Duodenal mucosa (tissue), 2 donors: ENCODE results near the gene LYPD8.

Experiments used
- H3K27ac ChIP-seq: one replicate; pipeline ENCODE4 v1.7.0; 2013; ENCODE audit warnings: low read depth, low read length
- H3K27me3 ChIP-seq, 2 donors: one replicate each; pipeline ENCODE4 v1.7.0; 2013; ENCODE audit warnings: low read length in 2 of 2, control low read depth in 1 of 2; ENCODE audit not compliant: insufficient read depth in 2 of 2, control insufficient read depth in 1 of 2
- H3K36me3 ChIP-seq, 2 donors: one replicate each; pipeline ENCODE4 v1.7.0; 2013; ENCODE audit warnings: low read length in 2 of 2, control low read depth in 1 of 2; ENCODE audit not compliant: insufficient read depth in 2 of 2, control insufficient read depth in 1 of 2
- H3K4me1 ChIP-seq, 2 donors: one replicate each; pipeline ENCODE4 v1.7.0; 2013; ENCODE audit warnings: low read length in 2 of 2, control low read depth in 1 of 2; ENCODE audit not compliant: insufficient read depth in 2 of 2, control insufficient read depth in 1 of 2
- H3K4me3 ChIP-seq, 2 donors: one replicate each; pipeline ENCODE4 v1.7.0; 2013; ENCODE audit warnings: low read length in 2 of 2, low read depth in 1 of 2
- H3K9ac ChIP-seq, 2 donors: one replicate each; pipeline ENCODE4 v1.7.0; 2013; ENCODE audit warnings: low read length in 2 of 2, low read depth in 1 of 2
- H3K9me3 ChIP-seq, 2 donors: one replicate each; pipeline ENCODE4 v1.7.0; 2013; ENCODE audit warnings: low read length in 2 of 2, control low read depth in 1 of 2; ENCODE audit not compliant: control insufficient read depth in 1 of 2

Gene LYPD8

GRCh38 chr1:248710305-248710900, 45.2 kb downstream of the LYPD8 start:
- Histone ChIP-seq H3K36me3 (no peaks in the 10 kb centered on the region), H3K27ac (no peak overlapping the region), H3K27me3 (peaks cover 0 to 5% of the 10 kb centered on the region in 2 donors), H3K4me3 (no peak overlapping the region), H3K9me3 (peaks cover 0 to 3% of the 10 kb centered on the region in 2 donors), H3K9ac (no peak overlapping the region), H3K4me1 (no peaks in the 10 kb centered on the region)

GRCh38 chr1:248704606-248705005, 51.0 kb downstream of the LYPD8 start:
- no peaks in the 10 kb centered on the region for H3K9me3 ChIP-seq
- peaks cover 0 to 6% of the 10 kb centered on the region in 2 donors for H3K4me1 ChIP-seq
- no peak overlapping the region for H3K27ac ChIP-seq
- H3K9ac ChIP-seq, result no peak overlapping the region
- no peaks in the 10 kb centered on the region for H3K36me3 ChIP-seq
- H3K4me3 ChIP-seq, result no peak overlapping the region
- peaks cover 0 to 5% of the 10 kb centered on the region in 2 donors for H3K27me3 ChIP-seq

GRCh38 chr1:248703674-248704073, 51.9 kb downstream of the LYPD8 start:
- no peaks in the 10 kb centered on the region for H3K36me3 ChIP-seq
- no peaks in the 10 kb centered on the region for H3K9me3 ChIP-seq
- H3K27me3 ChIP-seq, result peaks cover 0 to 3% of the 10 kb centered on the region in 2 donors
- peaks cover 0 to 6% of the 10 kb centered on the region in 2 donors for H3K4me1 ChIP-seq
- H3K27ac ChIP-seq, result no peak overlapping the region
- no peak overlapping the region for H3K4me3 ChIP-seq
- H3K9ac ChIP-seq, result no peak overlapping the region

- Histone ChIP-seq H3K27ac (no peak within 1 kb of the TSS), H3K9me3 (no peaks in the 10 kb centered on the region), H3K4me1 (peaks cover 0 to 6% of the 10 kb centered on the region in 2 donors), H3K4me3 (no peak within 1 kb of the TSS), H3K36me3 (no peaks in the 10 kb centered on the region), H3K9ac (no peak within 1 kb of the TSS), H3K27me3 (no peaks in the 10 kb centered on the region)
These were observed 52.8 kb downstream of the LYPD8 start, which contains the start of gene OR14I1 for GRCh38 chr1:248702714-248703113. Gene OR14I1 (minus strand): TSS chr1:248702766.

GRCh38 chr1:248699099-248699498, 56.5 kb downstream of the LYPD8 start:
- Histone ChIP-seq H3K4me3 (no peak overlapping the region), H3K9me3 (no peaks in the 10 kb centered on the region), H3K27ac (no peak overlapping the region), H3K9ac (no peak overlapping the region), H3K4me1 (peaks cover 0 to 4% of the 10 kb centered on the region in 2 donors), H3K36me3 (no peaks in the 10 kb centered on the region), H3K27me3 (no peaks in the 10 kb centered on the region)

GRCh38 chr1:248697907-248698306, 57.7 kb downstream of the LYPD8 start:
- Histone ChIP-seq H3K36me3 (no peaks in the 10 kb centered on the region), H3K4me3 (no peak overlapping the region), H3K4me1 (no peaks in the 10 kb centered on the region), H3K9me3 (no peaks in the 10 kb centered on the region), H3K9ac (no peak overlapping the region), H3K27me3 (no peaks in the 10 kb centered on the region), H3K27ac (no peak overlapping the region)

- H3K27ac ChIP-seq, result no peak overlapping the region
- no peaks in the 10 kb centered on the region for H3K27me3 ChIP-seq
- no peak overlapping the region for H3K9ac ChIP-seq
- H3K4me3 ChIP-seq, result no peak overlapping the region
- no peaks in the 10 kb centered on the region for H3K9me3 ChIP-seq
- H3K36me3 ChIP-seq, result no peaks in the 10 kb centered on the region
- no peaks in the 10 kb centered on the region for H3K4me1 ChIP-seq
These were observed 58.8 kb downstream of the LYPD8 start for GRCh38 chr1:248696774-248697173.

- Histone ChIP-seq H3K4me1 (no peaks in the 10 kb centered on the region), H3K9ac (no peak overlapping the region), H3K36me3 (no peaks in the 10 kb centered on the region), H3K27ac (no peak overlapping the region), H3K27me3 (no peaks in the 10 kb centered on the region), H3K4me3 (no peak overlapping the region), H3K9me3 (no peaks in the 10 kb centered on the region)
These were observed 59.3 kb downstream of the LYPD8 start for GRCh38 chr1:248696261-248696660.

- no peak overlapping the region for H3K4me3 ChIP-seq
- H3K9ac ChIP-seq, result no peak overlapping the region
- H3K9me3 ChIP-seq, result no peaks in the 10 kb centered on the region
- H3K4me1 ChIP-seq, result no peaks in the 10 kb centered on the region
- no peaks in the 10 kb centered on the region for H3K27me3 ChIP-seq
- no peak overlapping the region for H3K27ac ChIP-seq
- no peaks in the 10 kb centered on the region for H3K36me3 ChIP-seq
These were observed 60.0 kb downstream of the LYPD8 start for GRCh38 chr1:248695451-248696132.

GRCh38 chr1:248691567-248692155, 63.9 kb downstream of the LYPD8 start:
- no peak overlapping the region for H3K27ac ChIP-seq
- no peaks in the 10 kb centered on the region for H3K36me3 ChIP-seq
- H3K4me1 ChIP-seq, result no peaks in the 10 kb centered on the region
- H3K27me3 ChIP-seq, result no peaks in the 10 kb centered on the region
- H3K4me3 ChIP-seq, result no peak overlapping the region
- H3K9ac ChIP-seq, result no peak overlapping the region
- H3K9me3 ChIP-seq, result no peaks in the 10 kb centered on the region
